Activated CD8-positive, alpha-beta memory T cell treated with anti-CD3 and anti-CD28 coated beads, Interleukin-2, amount 50 U/mL, for 24 hours (primary cell): Measurements from ENCODE around the gene NSUN4.
"Not testable (repeated sequence)": the region's sequence is repeated elsewhere in the genome, so short reads cannot be mapped to it uniquely, and the experiment has no call there.

Source experiments
- DNase-seq: peaks from one replicate; pipeline ENCODE4 v3.0.0-alpha.2; 2020; ENCODE audit errors: extremely low read depth

NSUN4 gene

GRCh38 chr1:46340404-46341221, at the start of gene NSUN4:
TSS of gene NSUN4 (plus strand) at chr1:46340807. CDS start at chr1:46340827, 20 bp downstream.
- peak; percentile 69 for DNase-seq

- no peak for DNase-seq
Measured at GRCh38 chr1:46295306-46295705, 45.3 kb upstream of the NSUN4 start.

- no peak for DNase-seq
Measured at GRCh38 chr1:46298387-46298786, 42.2 kb upstream of the NSUN4 start.

- no peak for DNase-seq
Measured at GRCh38 chr1:46300673-46301405, 39.8 kb upstream of the NSUN4 start.

GRCh38 chr1:46301406-46301807, 39.2 kb upstream of the NSUN4 start:
- DNase-seq: no peak

- DNase-seq: no peak
Measured at GRCh38 chr1:46301808-46302640, 38.6 kb upstream of the NSUN4 start.

GRCh38 chr1:46302641-46303037, 38.0 kb upstream of the NSUN4 start:
- no peak for DNase-seq

GRCh38 chr1:46303038-46303871, 37.4 kb upstream of the NSUN4 start, which contains the start of the genes LRRC41 and UQCRH:
TSS of gene LRRC41 (minus strand) at chr1:46303616. CDS start at chr1:46303322, 294 bp downstream.
TSS of gene UQCRH (plus strand) at chr1:46303698. CDS start at chr1:46303767, 69 bp downstream.
- DNase-seq: peak; percentile 80

GRCh38 chr1:46303872-46304326, 36.7 kb upstream of the NSUN4 start:
- DNase-seq: no peak

GRCh38 chr1:46306159-46306530, 34.5 kb upstream of the NSUN4 start:
- DNase-seq: no peak

GRCh38 chr1:46309401-46310159, 31.0 kb upstream of the NSUN4 start:
- DNase-seq: no peak

- DNase-seq: no peak
Measured at GRCh38 chr1:46310321-46310720, 30.3 kb upstream of the NSUN4 start.

GRCh38 chr1:46315669-46316403, 24.8 kb upstream of the NSUN4 start:
- DNase-seq: no peak

- DNase-seq: no peak
Measured at GRCh38 chr1:46317323-46317722, 23.3 kb upstream of the NSUN4 start.

GRCh38 chr1:46319301-46319700, 21.3 kb upstream of the NSUN4 start:
- not testable (repeated sequence) for DNase-seq

GRCh38 chr1:46319960-46320914, 20.4 kb upstream of the NSUN4 start:
- not testable (repeated sequence) for DNase-seq

- DNase-seq: not testable (repeated sequence)
Measured at GRCh38 chr1:46322191-46322590, 18.4 kb upstream of the NSUN4 start.
